CMK (cell line): ENCODE measurements around the gene GPR15.

Experiments
- DNase-seq: peaks from one replicate; pipeline ENCODE4 v3.0.0-alpha.2; 2010; ENCODE audit warnings: low read depth

Gene GPR15

GRCh38 chr3:98530676-98531075 is 1.1 kb upstream of the GPR15 start:
- DNase-seq: no peak

GRCh38 chr3:98532275-98532637 is 478 bp downstream of the GPR15 start:
- DNase-seq: no peak

- DNase-seq: no peak
Observed at GRCh38 chr3:98532709-98533571, 1.2 kb downstream of the GPR15 start.

- DNase-seq: no peak
Observed at GRCh38 chr3:98534168-98534567, 2.4 kb downstream of the GPR15 start.

GRCh38 chr3:98534734-98535133 is 3.0 kb downstream of the GPR15 start:
- no peak for DNase-seq

GRCh38 chr3:98536456-98537017 is 4.8 kb downstream of the GPR15 start:
- no peak for DNase-seq

GRCh38 chr3:98540346-98540745 is 8.6 kb downstream of the GPR15 start:
- no peak for DNase-seq

GRCh38 chr3:98541695-98542094 is 9.9 kb downstream of the GPR15 start:
- DNase-seq: no peak

- DNase-seq: no peak
Observed at GRCh38 chr3:98542623-98543022, 10.8 kb downstream of the GPR15 start.

GRCh38 chr3:98545940-98546339 is 14.2 kb downstream of the GPR15 start:
- DNase-seq: no peak

GRCh38 chr3:98548544-98548943 is 16.8 kb downstream of the GPR15 start:
- no peak for DNase-seq

- no peak for DNase-seq
Observed at GRCh38 chr3:98550833-98551232, 19.1 kb downstream of the GPR15 start.

- no peak for DNase-seq
Observed at GRCh38 chr3:98551236-98551635, 19.5 kb downstream of the GPR15 start.

- no peak for DNase-seq
Observed at GRCh38 chr3:98551754-98552153, 20.0 kb downstream of the GPR15 start.

GRCh38 chr3:98552232-98553020 is 20.6 kb downstream of the GPR15 start:
- DNase-seq: no peak

- DNase-seq: no peak
Observed at GRCh38 chr3:98553021-98553563, 21.3 kb downstream of the GPR15 start.

- DNase-seq: no peak
Observed at GRCh38 chr3:98553753-98554152, 22.0 kb downstream of the GPR15 start.

- no peak for DNase-seq
Observed at GRCh38 chr3:98554580-98554979, 22.8 kb downstream of the GPR15 start.

- DNase-seq: no peak
Observed at GRCh38 chr3:98555025-98555379, 23.2 kb downstream of the GPR15 start.

- no peak for DNase-seq
Observed at GRCh38 chr3:98556164-98557130, 24.7 kb downstream of the GPR15 start.

GRCh38 chr3:98557324-98558010 is 25.7 kb downstream of the GPR15 start:
- no peak for DNase-seq
